Activated CD4-positive, CD25-positive, alpha-beta regulatory T cell treated with anti-CD3 and anti-CD28 coated beads, Interleukin-2, amount 50 U/mL, for 72 hours (primary cell): ENCODE results near the gene FKBP15.
"Not testable (repeated sequence)": the region's sequence is repeated elsewhere in the genome, so short reads cannot be mapped to it uniquely, and the experiment has no call there.

Source experiments
- DNase-seq: peaks from one replicate; pipeline ENCODE4 v3.0.0; 2021

FKBP15 gene

GRCh38 chr9:113221003-113221799 lies at the start of gene FKBP15, which contains the start of gene SLC31A1:
Gene FKBP15, minus strand, starts transcription at chr9:113221277. Its CDS starts 34 bp downstream, at chr9:113221243.
Gene SLC31A1, plus strand, starts transcription at chr9:113221544. Its CDS starts 34,605 bp downstream, at chr9:113256149.
- DNase-seq: peak; percentile 94

- no peak for DNase-seq
Measured at GRCh38 chr9:113269871-113270270, 48.8 kb upstream of the FKBP15 start.

GRCh38 chr9:113269355-113269754 lies 48.3 kb upstream of the FKBP15 start:
- DNase-seq: no peak

GRCh38 chr9:113267911-113268566 lies 47.0 kb upstream of the FKBP15 start:
- no peak for DNase-seq

GRCh38 chr9:113266174-113266573 lies 45.1 kb upstream of the FKBP15 start:
- DNase-seq: no peak

GRCh38 chr9:113261917-113262671 lies 41.0 kb upstream of the FKBP15 start:
- no peak for DNase-seq

- no peak for DNase-seq
Measured at GRCh38 chr9:113258282-113258681, 37.2 kb upstream of the FKBP15 start.

- DNase-seq: no peak
Measured at GRCh38 chr9:113257863-113258262, 36.8 kb upstream of the FKBP15 start.

GRCh38 chr9:113255438-113255837 lies 34.4 kb upstream of the FKBP15 start:
- DNase-seq: no peak

GRCh38 chr9:113254991-113255390 lies 33.9 kb upstream of the FKBP15 start:
- no peak for DNase-seq

- DNase-seq: no peak
Measured at GRCh38 chr9:113250807-113251206, 29.7 kb upstream of the FKBP15 start.

- DNase-seq: not testable (repeated sequence)
Measured at GRCh38 chr9:113249661-113250060, 28.6 kb upstream of the FKBP15 start.

- DNase-seq: no peak
Measured at GRCh38 chr9:113247640-113248039, 26.6 kb upstream of the FKBP15 start.

GRCh38 chr9:113246928-113247327 lies 25.9 kb upstream of the FKBP15 start:
- no peak for DNase-seq

- DNase-seq: no peak
Measured at GRCh38 chr9:113245894-113246293, 24.8 kb upstream of the FKBP15 start.

- DNase-seq: no peak
Measured at GRCh38 chr9:113244556-113244955, 23.5 kb upstream of the FKBP15 start.

GRCh38 chr9:113241161-113241560 lies 20.1 kb upstream of the FKBP15 start:
- DNase-seq: no peak

- no peak for DNase-seq
Measured at GRCh38 chr9:113238859-113239232, 17.8 kb upstream of the FKBP15 start.

GRCh38 chr9:113238202-113238858 lies 17.3 kb upstream of the FKBP15 start:
- DNase-seq: no peak

GRCh38 chr9:113237026-113237425 lies 15.9 kb upstream of the FKBP15 start:
- DNase-seq: no peak

GRCh38 chr9:113235701-113236255 lies 14.7 kb upstream of the FKBP15 start:
- DNase-seq: not testable (repeated sequence)

GRCh38 chr9:113231701-113232100 lies 10.6 kb upstream of the FKBP15 start:
- no peak for DNase-seq
